Activated CD8-positive, alpha-beta T cell treated with anti-CD3 and anti-CD28 coated beads for 36 hours (primary cell): ENCODE results near the gene FIBIN. TPM values are rescaled to one million over a fixed set of nuclear protein-coding genes. Genes with fewer than 3 reads are reported as not detected.

Experiments used
- ATAC-seq: fragments of 200-7000 bp; cut with Tn5 transposase; one replicate; pipeline ENCODE4 v1.10.0; 2021; ENCODE audit warnings: mild to moderate bottlenecking, moderate library complexity
- CTCF ChIA-PET: fragments of 350-600 bp; sonication (Branson Sonifier 250); formaldehyde crosslinking; loops from one replicate; lab custom pipeline; 2021; ENCODE audit warnings: antibody characterized with exemption; lab: Charles Lee
- POLR2A ChIA-PET: fragments of 350-600 bp; sonication (Branson Sonifier 250); formaldehyde crosslinking; loops from one replicate; lab custom pipeline; 2021; ENCODE audit warnings: antibody characterized with exemption; lab: Charles Lee
- DNase-seq: peaks from one replicate; pipeline ENCODE4 v3.0.0-alpha.2; 2020
- H3K27ac Mint-ChIP-seq: one replicate; pipeline ENCODE4 v1.8.0; 2021; ENCODE audit warnings: mild to moderate bottlenecking, mixed read lengths
- H3K27me3 Mint-ChIP-seq: one replicate; pipeline ENCODE4 v1.8.0; 2021; ENCODE audit warnings: mixed read lengths
- H3K36me3 Mint-ChIP-seq: one replicate; pipeline ENCODE4 v1.8.0; 2021; ENCODE audit warnings: low read depth, mixed read lengths
- H3K4me1 Mint-ChIP-seq: one replicate; pipeline ENCODE4 v1.8.0; 2021; ENCODE audit warnings: low read depth, mixed read lengths
- H3K4me3 Mint-ChIP-seq: one replicate; pipeline ENCODE4 v1.8.0; 2021; ENCODE audit warnings: mild to moderate bottlenecking, moderate library complexity, mixed read lengths
- H3K9me3 Mint-ChIP-seq: one replicate; pipeline ENCODE4 v1.8.0; 2021; ENCODE audit warnings: mixed read lengths
- CTCF ChIP-seq: fragments of 200-600 bp; IDR thresholded peaks from one replicate; pipeline ENCODE4 v1.8.0; 2022; ENCODE audit warnings: antibody characterized with exemption, mild to moderate bottlenecking
- intact Hi-C: fragments of 100-400 bp; cut with micrococcal nuclease; formaldehyde crosslinking; loops from one replicate; pipeline ENCODE4 v1.10.0; 2022
- total RNA-seq, 2 experiments: library from RNA; stranded (reverse); gene quantifications; one replicate each; pipeline ENCODE4 v1.2.3, GENCODE V29; 2021

The FIBIN gene
- total RNA-seq, 2 experiments from 2014 or later = not detected

DNA sequence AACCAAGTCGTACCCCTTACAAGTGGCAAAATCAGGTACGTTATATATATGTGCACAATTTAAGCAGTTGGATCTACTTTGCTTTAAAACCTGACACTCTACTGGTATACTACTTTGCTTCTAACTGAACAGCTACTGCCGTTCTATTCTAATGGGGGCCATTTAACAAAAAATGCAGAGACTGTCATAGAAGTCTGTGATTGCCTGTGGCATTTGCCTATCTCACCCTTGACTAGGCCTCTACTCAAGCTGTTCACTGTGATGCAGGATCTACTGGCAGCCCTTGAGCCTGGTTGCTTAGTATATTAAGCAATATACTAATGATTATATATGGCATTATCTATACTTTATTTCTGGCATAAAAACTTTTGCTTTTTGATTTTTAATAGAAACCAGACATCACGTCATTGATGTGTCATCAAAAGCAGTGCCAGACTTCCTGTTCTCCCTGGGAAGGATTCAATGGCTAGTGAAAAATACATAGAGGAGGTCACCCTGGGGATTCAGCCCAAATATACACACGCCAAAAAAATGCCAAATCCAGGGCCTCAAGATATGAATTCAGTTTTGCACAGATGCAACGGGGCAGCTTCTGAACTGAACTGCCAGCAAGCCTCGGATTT, 40.0 kb upstream of the FIBIN start:
- Mint-ChIP-seq H3K4me1 (no peaks in the 10 kb centered on the region), H3K4me3 (no peak overlapping the region), H3K27me3 (no peaks in the 10 kb centered on the region), H3K27ac (no peak overlapping the region), H3K36me3 (no peaks in the 10 kb centered on the region), H3K9me3 (peaks cover 2% of the 10 kb centered on the region)
- DNase-seq = no peak
- TF ChIP-seq CTCF = no peak
- CTCF ChIA-PET = no interaction called here
- intact Hi-C loops = no loop called here
- ATAC-seq = no peak
- POLR2A ChIA-PET = no interaction called here

DNA sequence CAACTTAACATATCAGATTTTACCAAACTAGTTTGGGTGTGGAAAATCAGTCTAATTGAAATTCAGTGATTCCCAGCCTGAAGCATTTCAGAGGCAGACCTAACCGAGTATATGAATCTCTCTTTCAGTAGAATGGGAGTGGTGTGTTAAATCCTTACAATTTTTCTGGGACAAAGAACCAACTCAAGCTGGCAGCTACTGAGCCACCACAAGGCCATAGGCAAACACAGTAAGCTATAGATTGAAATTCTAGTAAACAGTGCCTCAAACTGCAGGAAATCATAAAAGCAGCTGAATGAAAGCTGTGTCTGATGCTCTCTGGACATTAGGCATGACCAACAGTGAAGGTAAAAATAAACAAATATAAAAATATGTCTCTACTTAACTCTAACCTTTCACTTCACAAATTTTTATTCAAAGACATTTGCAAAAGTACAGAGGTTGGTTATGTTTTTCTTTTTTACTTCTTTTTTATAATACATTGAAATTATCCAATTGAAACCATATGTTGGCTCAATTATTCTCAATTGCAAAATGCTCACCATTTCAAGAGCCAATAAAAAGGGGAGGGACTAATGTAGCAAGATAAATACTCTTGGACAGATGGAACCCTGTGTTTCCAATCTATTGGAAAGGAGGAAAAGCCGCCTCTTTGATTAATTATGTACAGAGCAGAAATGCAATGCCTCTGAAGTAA, 35.8 kb upstream of the FIBIN start:
- ChIA-PET POLR2A (no interaction called here), CTCF (no interaction called here)
- H3K27ac Mint-ChIP-seq = no peak overlapping the region
- ATAC-seq = no peak
- H3K36me3 Mint-ChIP-seq = no peaks in the 10 kb centered on the region
- H3K27me3 Mint-ChIP-seq = no peaks in the 10 kb centered on the region
- DNase-seq = no peak
- intact Hi-C loops = no loop called here
- H3K4me3 Mint-ChIP-seq = no peak overlapping the region
- H3K4me1 Mint-ChIP-seq = no peaks in the 10 kb centered on the region
- no peak for TF ChIP-seq CTCF
- H3K9me3 Mint-ChIP-seq = no peaks in the 10 kb centered on the region

DNA sequence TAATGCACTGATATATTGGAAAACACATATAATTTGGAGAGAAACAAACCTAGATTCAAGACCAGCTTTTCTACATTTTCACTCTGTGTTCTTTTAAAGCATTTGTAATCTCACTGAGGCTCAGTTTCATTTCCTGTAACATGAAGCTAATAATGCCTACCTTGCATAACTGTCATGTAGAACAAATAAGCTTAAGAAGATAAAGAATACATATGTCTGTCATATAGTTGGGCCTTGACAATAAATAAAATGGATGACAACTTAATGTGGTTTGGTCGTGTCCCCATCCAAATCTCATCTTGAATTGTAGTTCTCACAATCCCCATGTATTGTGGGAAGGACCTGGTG, 35.2 kb upstream of the FIBIN start:
- H3K9me3 Mint-ChIP-seq = no peaks in the 10 kb centered on the region
- ATAC-seq (no peak), DNase-seq (no peak)
- ChIA-PET POLR2A (no interaction called here), CTCF (no interaction called here)
- H3K27ac Mint-ChIP-seq = no peak overlapping the region
- no peak overlapping the region for H3K4me3 Mint-ChIP-seq
- no peaks in the 10 kb centered on the region for H3K27me3 Mint-ChIP-seq
- no peaks in the 10 kb centered on the region for H3K4me1 Mint-ChIP-seq
- intact Hi-C loops = no loop called here
- TF ChIP-seq CTCF = no peak
- no peaks in the 10 kb centered on the region for H3K36me3 Mint-ChIP-seq

GRCh38 chr11:26960281-26960680, 33.6 kb upstream of the FIBIN start:
- ATAC-seq = no peak
- ChIA-PET CTCF (no interaction called here), POLR2A (no interaction called here)
- Mint-ChIP-seq H3K4me3 (no peak overlapping the region), H3K4me1 (no peaks in the 10 kb centered on the region), H3K9me3 (no peaks in the 10 kb centered on the region), H3K27me3 (no peaks in the 10 kb centered on the region), H3K36me3 (no peaks in the 10 kb centered on the region), H3K27ac (no peak overlapping the region)
- TF ChIP-seq CTCF = no peak
- no peak for DNase-seq
- intact Hi-C loops = no loop called here

- no peak overlapping the region for H3K27ac Mint-ChIP-seq
- H3K27me3 Mint-ChIP-seq = no peaks in the 10 kb centered on the region
- POLR2A ChIA-PET = no interaction called here
- ATAC-seq (no peak), DNase-seq (no peak)
- H3K9me3 Mint-ChIP-seq = no peaks in the 10 kb centered on the region
- no peaks in the 10 kb centered on the region for H3K4me1 Mint-ChIP-seq
- TF ChIP-seq CTCF = no peak
- CTCF ChIA-PET = no interaction called here
- H3K36me3 Mint-ChIP-seq = no peaks in the 10 kb centered on the region
- intact Hi-C loops = no loop called here
- no peak overlapping the region for H3K4me3 Mint-ChIP-seq
Observed at GRCh38 chr11:26963764-26964163, 30.1 kb upstream of the FIBIN start.
